ENCODE data around the gene ILDR1. TPM values are rescaled to one million over a fixed set of nuclear protein-coding genes. Genes with fewer than 3 reads are reported as not detected.

ILDR1 gene
- not detected for total RNA-seq

- ATAC-seq (ENCODE audit: low FRiP score) = no peak
- no peak for DNase-seq (ENCODE audit: low spot score)
- no peak for TF ChIP-seq CTCF (IDR thresholded peaks at IDR 0.05)
Observed at GRCh38 chr3:122021811-122022401, at the start of gene ILDR1. TSS of gene ILDR1 (minus strand) at chr3:122022247. CDS start at chr3:122022077, 170 bp downstream.

- ATAC-seq (ENCODE audit: low FRiP score) (no peak), DNase-seq (ENCODE audit: low spot score) (no peak)
- TF ChIP-seq CTCF (IDR thresholded peaks at IDR 0.05) = no peak
Observed at GRCh38 chr3:122067588-122068240, 45.7 kb upstream of the ILDR1 start.

GRCh38 chr3:122067214-122067550 lies 45.1 kb upstream of the ILDR1 start:
- ATAC-seq (ENCODE audit: low FRiP score) = no peak
- TF ChIP-seq CTCF (IDR thresholded peaks at IDR 0.05) = no peak
- DNase-seq (ENCODE audit: low spot score) = no peak

- ATAC-seq (ENCODE audit: low FRiP score) (no peak), DNase-seq (ENCODE audit: low spot score) (no peak)
- no peak for TF ChIP-seq CTCF (IDR thresholded peaks at IDR 0.05)
Observed at GRCh38 chr3:122066331-122067213, 44.5 kb upstream of the ILDR1 start.

GRCh38 chr3:122064326-122064725 lies 42.3 kb upstream of the ILDR1 start:
- no peak for ATAC-seq (ENCODE audit: low FRiP score)
- DNase-seq (ENCODE audit: low spot score) = no peak
- TF ChIP-seq CTCF (IDR thresholded peaks at IDR 0.05) = no peak

- no peak for ATAC-seq (ENCODE audit: low FRiP score)
- DNase-seq (ENCODE audit: low spot score) = no peak
- no peak for TF ChIP-seq CTCF (IDR thresholded peaks at IDR 0.05)
Observed at GRCh38 chr3:122063908-122064307, 41.9 kb upstream of the ILDR1 start.

Measured in omental fat pad (tissue), 4 donors.